SKM-1 (cell line): Measurements from ENCODE around the gene WNT7B.

ENCODE experiments used
- DNase-seq: peaks from one replicate; lab custom pipeline; 2025; ENCODE audit not compliant: unreplicated experiment; lab: John Stamatoyannopoulos, UW

Gene WNT7B

GRCh38 chr22:45879552-45879949, 97.4 kb downstream of the WNT7B start:
- DNase-seq, result no peak

- no peak for DNase-seq
Observed at GRCh38 chr22:45878901-45879551, 97.9 kb downstream of the WNT7B start.

GRCh38 chr22:45878051-45878781, 98.7 kb downstream of the WNT7B start:
- DNase-seq, result no peak

GRCh38 chr22:45877651-45878050, 99.3 kb downstream of the WNT7B start:
- DNase-seq, result no peak

- DNase-seq, result no peak
Observed at GRCh38 chr22:45877036-45877380, 100.0 kb downstream of the WNT7B start.

- no peak for DNase-seq
Observed at GRCh38 chr22:45876136-45877035, 100.6 kb downstream of the WNT7B start.

GRCh38 chr22:45872659-45873263, 104.2 kb downstream of the WNT7B start:
- DNase-seq, result no peak

- DNase-seq, result no peak
Observed at GRCh38 chr22:45871721-45872120, 105.2 kb downstream of the WNT7B start.
